GM12865 (cell line): ENCODE results near the gene SCAMP3.
"Not testable (repeated sequence)": the region's sequence is repeated elsewhere in the genome, so short reads cannot be mapped to it uniquely, and the experiment has no call there.

ENCODE experiments used
- DNase-seq: peaks from one replicate; pipeline ENCODE4 v3.0.0; 2010; ENCODE audit warnings: low read depth
- H3K4me3 ChIP-seq: 2 replicates; pipeline ENCODE4 v1.5.1; 2011; ENCODE audit warnings: mild to moderate bottlenecking, low read depth, low read length, control low read depth
- TF ChIP-seq, protein P1 (sequence below): IDR thresholded peaks from 2 replicates; pipeline ENCODE4 v1.5.1; 2011; ENCODE audit warnings: low read length, control low read depth, low read depth, inconsistent platforms; ENCODE audit not compliant: insufficient read depth; ENCODE audit errors: missing control alignments

SCAMP3 gene

GRCh38 chr1:155247667-155248553 is 14.2 kb downstream of the SCAMP3 start:
- no peak overlapping the region for H3K4me3 ChIP-seq
- no peak for DNase-seq
- TF ChIP-seq, protein P1, sequence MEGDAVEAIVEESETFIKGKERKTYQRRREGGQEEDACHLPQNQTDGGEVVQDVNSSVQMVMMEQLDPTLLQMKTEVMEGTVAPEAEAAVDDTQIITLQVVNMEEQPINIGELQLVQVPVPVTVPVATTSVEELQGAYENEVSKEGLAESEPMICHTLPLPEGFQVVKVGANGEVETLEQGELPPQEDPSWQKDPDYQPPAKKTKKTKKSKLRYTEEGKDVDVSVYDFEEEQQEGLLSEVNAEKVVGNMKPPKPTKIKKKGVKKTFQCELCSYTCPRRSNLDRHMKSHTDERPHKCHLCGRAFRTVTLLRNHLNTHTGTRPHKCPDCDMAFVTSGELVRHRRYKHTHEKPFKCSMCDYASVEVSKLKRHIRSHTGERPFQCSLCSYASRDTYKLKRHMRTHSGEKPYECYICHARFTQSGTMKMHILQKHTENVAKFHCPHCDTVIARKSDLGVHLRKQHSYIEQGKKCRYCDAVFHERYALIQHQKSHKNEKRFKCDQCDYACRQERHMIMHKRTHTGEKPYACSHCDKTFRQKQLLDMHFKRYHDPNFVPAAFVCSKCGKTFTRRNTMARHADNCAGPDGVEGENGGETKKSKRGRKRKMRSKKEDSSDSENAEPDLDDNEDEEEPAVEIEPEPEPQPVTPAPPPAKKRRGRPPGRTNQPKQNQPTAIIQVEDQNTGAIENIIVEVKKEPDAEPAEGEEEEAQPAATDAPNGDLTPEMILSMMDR = no peak

- DNase-seq = not testable (repeated sequence)
Measured at GRCh38 chr1:155246796-155247195, 15.4 kb downstream of the SCAMP3 start.

DNA sequence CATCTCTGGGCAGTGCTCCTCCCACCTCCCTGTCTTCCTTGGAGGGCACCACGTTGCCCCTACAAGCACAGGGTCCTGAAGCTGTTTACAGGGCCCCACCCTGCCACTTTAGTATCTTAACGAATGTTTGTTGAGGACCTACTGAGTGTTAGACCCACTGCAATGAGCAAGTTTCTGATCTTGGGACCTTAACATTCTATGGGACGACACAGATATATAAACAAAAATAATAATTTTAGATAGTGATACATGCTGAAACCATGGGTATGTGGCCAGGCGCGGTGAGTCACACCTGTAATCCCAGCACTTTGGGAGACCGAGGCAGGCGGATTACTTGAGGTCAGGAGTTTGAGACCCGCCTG is 17.0 kb downstream of the SCAMP3 start:
- TF ChIP-seq, protein P1 = no peak
- peak overlapping the region; percentile 59 for H3K4me3 ChIP-seq
- DNase-seq = no peak

More at GRCh38 chr1:155246796-155247195, 15.4 kb downstream of the SCAMP3 start:
- H3K4me3 ChIP-seq = not testable (repeated sequence)

DNA sequence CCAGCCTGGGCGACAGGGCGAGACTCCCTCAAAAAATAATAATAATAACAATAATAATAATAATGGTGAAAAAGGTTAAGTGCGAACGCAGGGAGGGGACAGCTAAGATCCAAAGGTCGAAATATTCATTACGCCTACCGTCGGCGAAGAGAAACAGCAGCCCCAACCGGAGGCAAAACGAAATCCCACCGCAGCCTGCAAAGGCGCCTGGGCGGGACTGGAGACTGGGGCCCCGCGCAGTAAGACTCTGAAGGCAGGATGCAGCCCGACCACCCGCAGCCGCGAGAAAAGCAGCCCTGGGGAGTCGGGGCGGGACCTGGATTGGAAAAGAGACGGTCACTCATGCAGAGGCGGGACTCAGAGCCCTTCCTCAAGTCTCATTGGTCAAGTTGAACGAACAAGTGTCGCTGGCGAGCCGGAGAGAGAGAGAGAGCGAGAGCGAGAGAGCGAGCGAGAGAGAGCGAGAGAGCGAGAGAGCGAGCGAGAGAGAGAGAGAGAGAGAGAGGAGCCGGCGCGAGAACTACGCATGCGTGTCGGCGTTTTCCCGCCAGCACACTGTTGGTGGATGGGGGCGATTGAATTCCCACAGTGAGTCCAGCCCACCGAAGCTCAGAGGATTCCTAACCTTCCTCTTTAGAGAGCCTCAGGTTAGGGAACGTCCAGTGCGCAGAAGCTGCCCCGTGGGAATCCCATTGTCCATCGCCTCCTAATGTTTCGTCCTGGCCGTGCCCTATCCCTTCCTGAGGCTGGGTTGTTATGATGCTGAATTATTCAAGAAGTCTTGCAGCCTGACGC is 17.6 kb downstream of the SCAMP3 start:
- DNase-seq = peak; percentile 99
- TF ChIP-seq, protein P1 = no peak
- H3K4me3 ChIP-seq = peak overlapping the region; percentile 59

- TF ChIP-seq, protein P1 = no peak
- DNase-seq = no peak
- peak overlapping the region; percentile 59 for H3K4me3 ChIP-seq
Measured at GRCh38 chr1:155242805-155243358, 19.3 kb downstream of the SCAMP3 start.

- H3K4me3 ChIP-seq = no peak overlapping the region
- no peak for DNase-seq
Measured at GRCh38 chr1:155241841-155242264, 20.3 kb downstream of the SCAMP3 start.

More at GRCh38 chr1:155241841-155242264, 20.3 kb downstream of the SCAMP3 start:
- TF ChIP-seq, protein P1 = no peak
